Activated gamma-delta T cell treated with anti-CD3 and anti-CD28 coated beads, Interleukin-2, amount 50 U/mL, for 16 hours (primary cell): ENCODE data around the gene FAM53B.
A peak's percentile ranks its signal among the peaks of the same experiment; 100 is the strongest.
"Not testable (repeated sequence)": the region's sequence is repeated elsewhere in the genome, so short reads cannot be mapped to it uniquely, and the experiment has no call there.

Source experiments
- DNase-seq: peaks from one replicate; pipeline ENCODE4 v3.0.0-alpha.2; 2020; ENCODE audit warnings: low read depth

FAM53B gene

GRCh38 chr10:124627866-124628675 is 116.1 kb downstream of the FAM53B start:
- DNase-seq, result no peak

- DNase-seq, result no peak
Measured at GRCh38 chr10:124626759-124627380, 117.3 kb downstream of the FAM53B start.

- DNase-seq, result no peak
Measured at GRCh38 chr10:124625831-124626238, 118.3 kb downstream of the FAM53B start.

GRCh38 chr10:124624895-124625294 is 119.3 kb downstream of the FAM53B start:
- DNase-seq, result no peak

- DNase-seq, result no peak
Measured at GRCh38 chr10:124624466-124624865, 119.7 kb downstream of the FAM53B start.

- no peak for DNase-seq
Measured at GRCh38 chr10:124624006-124624405, 120.2 kb downstream of the FAM53B start.

GRCh38 chr10:124622866-124623536 is 121.2 kb downstream of the FAM53B start:
- no peak for DNase-seq

- no peak for DNase-seq
Measured at GRCh38 chr10:124622158-124622557, 122.0 kb downstream of the FAM53B start.

GRCh38 chr10:124621637-124622036 is 122.5 kb downstream of the FAM53B start:
- no peak for DNase-seq

- DNase-seq, result no peak
Measured at GRCh38 chr10:124619802-124620490, 124.2 kb downstream of the FAM53B start.

- no peak for DNase-seq
Measured at GRCh38 chr10:124619195-124619594, 125.0 kb downstream of the FAM53B start.

GRCh38 chr10:124618470-124619073 is 125.6 kb downstream of the FAM53B start:
- no peak for DNase-seq

- no peak for DNase-seq
Measured at GRCh38 chr10:124616836-124617130, 127.4 kb downstream of the FAM53B start.

GRCh38 chr10:124616040-124616835 is 127.9 kb downstream of the FAM53B start:
- no peak for DNase-seq

- no peak for DNase-seq
Measured at GRCh38 chr10:124615259-124615658, 128.9 kb downstream of the FAM53B start.

GRCh38 chr10:124614003-124614659 is 130.0 kb downstream of the FAM53B start:
- DNase-seq, result no peak

GRCh38 chr10:124612611-124613498 is 131.3 kb downstream of the FAM53B start:
- no peak for DNase-seq

GRCh38 chr10:124611738-124612137 is 132.4 kb downstream of the FAM53B start:
- peak; percentile 36 for DNase-seq

- not testable (repeated sequence) for DNase-seq
Measured at GRCh38 chr10:124610851-124611250, 133.3 kb downstream of the FAM53B start.

GRCh38 chr10:124610186-124610585 is 134.0 kb downstream of the FAM53B start:
- not testable (repeated sequence) for DNase-seq
